Stimulated activated CD8-positive, alpha-beta memory T cell treated with anti-CD3 and anti-CD28 coated beads, Interleukin-7, amount 100 ng/mL, for 24 hours (primary cell): ENCODE data around the gene RNF151.

Experiments
- DNase-seq: peaks from one replicate; pipeline ENCODE4 v3.0.0-alpha.2; 2020; ENCODE audit warnings: low read depth

RNF151 gene

GRCh38 chr16:1991588-1991947, 24.9 kb downstream of the RNF151 start:
- DNase-seq, result no peak

DNA sequence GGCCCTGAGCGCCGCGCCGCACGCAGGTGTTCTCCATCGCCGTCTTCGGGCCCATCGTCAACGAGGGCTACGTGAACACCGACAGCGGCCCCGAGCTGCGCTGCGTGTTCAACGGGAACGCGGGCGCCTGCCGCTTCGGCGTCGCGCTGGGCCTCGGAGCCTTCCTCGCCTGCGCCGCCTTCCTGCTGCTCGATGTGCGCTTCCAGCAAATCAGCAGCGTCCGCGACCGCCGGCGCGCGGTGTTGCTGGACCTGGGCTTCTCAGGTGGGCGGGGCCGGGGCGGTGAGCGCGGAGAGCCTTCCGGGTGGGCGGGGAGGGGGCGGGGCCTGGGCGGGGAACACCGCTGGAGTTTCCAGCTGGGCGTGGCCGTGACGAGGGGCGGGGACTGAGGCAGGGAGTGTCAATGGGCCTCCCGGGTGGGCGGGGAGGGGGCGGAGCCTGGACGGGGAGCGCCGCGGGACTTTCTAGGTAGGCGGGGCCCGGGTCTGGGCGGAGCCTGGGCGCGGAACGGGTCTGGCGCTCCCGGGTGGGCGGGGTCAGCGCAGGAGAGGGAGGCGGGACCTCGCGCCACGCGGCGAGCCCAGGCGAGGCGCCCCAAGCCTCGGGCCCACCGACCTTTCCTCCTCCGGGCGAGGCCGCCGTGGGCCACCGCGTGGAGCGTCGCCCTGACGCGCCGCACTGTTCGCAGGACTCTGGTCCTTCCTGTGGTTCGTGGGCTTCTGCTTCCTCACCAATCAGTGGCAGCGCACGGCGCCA, 25.5 kb downstream of the RNF151 start:
- DNase-seq, result peak; percentile 93

DNA sequence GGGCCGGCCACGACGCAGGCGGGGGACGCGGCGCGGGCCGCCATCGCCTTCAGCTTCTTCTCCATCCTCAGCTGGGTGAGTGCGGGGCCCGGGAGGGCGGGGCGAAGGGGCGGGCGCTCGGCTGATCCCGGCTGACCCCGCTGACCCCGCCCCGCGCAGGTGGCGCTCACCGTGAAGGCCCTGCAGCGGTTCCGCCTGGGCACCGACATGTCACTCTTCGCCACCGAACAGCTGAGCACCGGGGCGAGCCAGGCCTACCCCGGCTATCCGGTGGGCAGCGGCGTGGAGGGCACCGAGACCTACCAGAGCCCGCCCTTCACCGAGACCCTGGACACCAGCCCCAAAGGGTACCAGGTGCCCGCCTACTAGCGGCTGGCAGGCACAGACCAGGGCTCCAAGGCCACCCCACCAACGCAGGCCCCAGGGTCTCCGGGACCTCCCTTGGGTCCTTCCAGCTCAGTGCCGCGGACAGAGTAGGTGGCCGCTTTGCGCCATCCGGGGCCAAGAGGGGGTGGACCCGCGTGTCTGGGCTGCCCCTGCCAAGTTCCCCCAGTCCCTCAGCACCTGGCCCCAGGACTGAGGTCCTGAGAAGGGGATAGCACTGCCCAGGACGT, 26.2 kb downstream of the RNF151 start:
- no peak for DNase-seq

DNA sequence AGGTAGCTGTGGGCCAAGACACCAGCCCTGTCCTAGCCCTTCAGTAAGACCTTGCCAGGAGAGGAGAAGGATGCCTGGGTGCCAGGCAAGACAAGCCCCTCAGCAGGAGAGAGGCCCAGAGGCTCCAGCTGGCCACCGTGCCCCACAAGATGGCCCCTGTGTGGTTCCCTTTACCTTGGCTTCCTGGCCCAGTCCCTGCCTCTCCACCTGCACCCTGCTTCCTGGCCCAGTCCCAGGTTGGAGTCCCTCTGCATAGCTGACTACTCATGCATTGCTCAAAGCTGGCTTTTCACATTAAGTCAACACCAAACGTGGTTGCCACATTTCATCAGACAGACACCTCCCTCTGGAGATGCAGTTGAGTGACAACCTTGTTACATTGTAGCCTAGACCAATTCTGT, 27.1 kb downstream of the RNF151 start:
- DNase-seq, result no peak

DNA sequence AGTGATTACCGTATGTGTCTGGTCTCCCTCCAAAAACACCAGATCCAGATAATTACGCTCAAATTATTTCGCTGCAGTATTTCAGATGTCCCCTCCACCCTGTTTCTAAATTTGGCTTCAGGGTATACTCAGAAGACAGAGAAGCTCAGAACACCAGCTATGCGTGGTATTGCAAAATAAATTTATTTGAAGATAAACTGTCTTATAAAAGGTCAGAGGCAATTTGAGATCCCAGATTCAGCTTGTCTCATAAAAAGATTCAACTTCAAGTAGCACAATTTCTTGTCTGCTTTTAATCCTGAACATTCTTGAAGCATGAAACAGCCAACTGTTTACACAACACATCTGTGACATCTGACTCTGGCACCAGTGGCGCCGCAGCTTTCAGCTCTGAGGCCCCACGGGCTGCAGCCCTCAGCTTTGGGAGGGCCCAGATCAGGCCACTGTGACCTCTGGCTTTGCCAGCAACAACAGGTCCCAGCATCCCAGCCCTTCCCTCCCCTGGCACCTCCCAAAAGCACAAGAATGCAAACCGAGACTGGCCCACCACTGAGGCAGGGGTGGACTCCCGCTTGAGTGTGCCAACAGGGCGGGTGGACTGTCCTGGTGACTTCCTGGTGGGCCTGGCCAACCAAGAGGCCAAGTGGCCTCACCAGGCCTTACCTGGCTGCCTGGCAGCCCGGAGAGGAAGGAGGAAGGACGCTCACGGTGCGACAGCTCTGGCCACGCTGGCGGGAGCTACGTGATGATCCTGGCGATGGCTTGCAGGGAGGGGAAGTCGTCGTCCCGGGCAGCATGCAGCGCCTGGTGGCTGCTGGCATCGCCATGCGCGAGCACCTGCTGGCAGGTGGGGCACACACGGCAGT, 31.1 kb downstream of the RNF151 start:
- DNase-seq, result no peak

DNA sequence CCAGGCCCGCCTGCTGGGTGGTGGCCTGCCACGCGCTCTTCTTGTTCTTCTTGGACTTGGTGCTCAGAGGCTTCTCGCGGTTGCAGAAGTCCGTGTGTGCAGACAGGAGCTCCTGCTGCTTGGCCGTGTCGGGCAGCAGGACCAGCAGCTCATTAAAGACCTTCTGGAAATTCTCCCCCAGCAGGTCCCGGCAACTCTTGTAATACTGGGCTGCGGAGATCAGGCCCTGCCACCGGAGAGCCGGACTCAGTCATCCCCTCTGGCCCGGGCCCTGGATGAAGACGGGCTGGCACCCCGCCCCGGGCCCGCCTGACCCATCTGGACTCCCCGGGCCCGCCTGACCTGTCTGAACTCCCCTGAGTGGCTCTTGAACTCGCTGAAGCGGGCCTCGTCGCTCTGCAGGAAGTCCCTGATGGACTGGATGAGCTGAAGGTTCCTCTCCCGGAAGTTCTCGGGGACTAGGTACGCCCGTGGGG, 31.7 kb downstream of the RNF151 start:
- DNase-seq, result no peak

GRCh38 chr16:1998852-1999801, 32.5 kb downstream of the RNF151 start:
- DNase-seq, result no peak

GRCh38 chr16:1999866-2000514, 33.3 kb downstream of the RNF151 start:
- no peak for DNase-seq

- no peak for DNase-seq
Observed at GRCh38 chr16:2001035-2001434, 34.4 kb downstream of the RNF151 start.

GRCh38 chr16:2001456-2002355, 35.0 kb downstream of the RNF151 start:
- no peak for DNase-seq

- DNase-seq, result no peak
Observed at GRCh38 chr16:2002406-2003230, 36.0 kb downstream of the RNF151 start.

GRCh38 chr16:2003231-2003826, 36.7 kb downstream of the RNF151 start:
- DNase-seq, result no peak

DNA sequence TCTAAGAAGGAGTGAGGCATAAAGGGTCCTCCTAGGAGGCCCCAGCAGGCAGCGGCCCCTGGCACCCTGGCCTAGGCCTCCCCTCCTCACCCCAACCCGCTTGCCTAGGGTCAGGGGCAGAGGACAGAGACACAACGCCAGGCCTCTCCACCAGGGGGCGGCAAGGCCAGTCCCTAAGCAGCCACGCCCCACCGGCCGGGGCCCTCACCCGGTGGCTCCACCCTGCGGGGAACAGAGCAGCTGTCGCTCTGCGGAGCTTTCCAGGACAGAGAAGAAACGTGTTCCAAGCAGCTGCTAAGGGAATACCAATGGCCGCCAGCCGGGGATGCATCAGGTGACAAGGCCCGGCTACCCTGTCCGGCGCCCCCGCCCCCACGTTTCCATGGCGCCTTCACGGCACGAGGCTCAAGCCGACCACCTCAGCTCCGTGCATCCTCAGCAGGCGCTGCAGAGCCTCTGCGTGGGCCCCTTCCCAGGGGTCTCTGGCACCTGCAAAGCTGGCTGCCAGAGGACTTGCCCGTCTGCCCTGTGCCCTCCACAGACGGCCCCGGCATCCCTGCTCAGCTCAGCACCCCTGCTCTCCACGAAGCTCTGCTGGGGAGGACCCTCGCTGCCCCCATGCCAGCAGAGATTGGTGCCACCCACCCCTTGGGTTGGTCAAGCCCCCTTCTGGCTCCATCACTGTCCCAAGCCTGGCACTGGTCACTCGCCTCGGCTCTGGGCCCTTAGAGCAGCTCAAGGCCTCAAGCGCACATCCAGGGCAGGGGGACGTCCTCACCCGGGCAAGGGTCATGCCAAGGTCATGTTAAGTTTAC, 37.4 kb downstream of the RNF151 start:
- DNase-seq, result peak; percentile 74

- DNase-seq, result no peak
Observed at GRCh38 chr16:2004795-2005517, 38.3 kb downstream of the RNF151 start.

DNA sequence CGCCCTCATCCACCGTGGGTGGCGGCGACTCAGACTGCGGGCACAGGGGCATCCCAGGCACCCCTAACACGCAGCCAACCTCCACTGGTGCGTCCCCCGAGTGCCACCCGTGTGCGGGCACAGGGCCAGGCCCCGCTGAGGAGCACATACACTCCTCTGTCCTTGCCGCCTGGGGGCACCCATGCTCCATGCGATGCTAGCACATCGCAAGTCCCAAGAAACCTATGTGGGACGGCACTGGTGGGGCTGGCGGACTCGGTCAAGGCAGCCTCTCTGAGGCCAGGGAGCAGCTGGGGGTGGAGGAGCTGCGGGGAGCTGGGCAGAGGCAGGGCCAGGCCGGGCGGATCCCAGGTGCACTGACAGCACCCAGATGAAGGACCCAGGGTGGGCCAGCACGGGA, 39.0 kb downstream of the RNF151 start:
- DNase-seq, result no peak

DNA sequence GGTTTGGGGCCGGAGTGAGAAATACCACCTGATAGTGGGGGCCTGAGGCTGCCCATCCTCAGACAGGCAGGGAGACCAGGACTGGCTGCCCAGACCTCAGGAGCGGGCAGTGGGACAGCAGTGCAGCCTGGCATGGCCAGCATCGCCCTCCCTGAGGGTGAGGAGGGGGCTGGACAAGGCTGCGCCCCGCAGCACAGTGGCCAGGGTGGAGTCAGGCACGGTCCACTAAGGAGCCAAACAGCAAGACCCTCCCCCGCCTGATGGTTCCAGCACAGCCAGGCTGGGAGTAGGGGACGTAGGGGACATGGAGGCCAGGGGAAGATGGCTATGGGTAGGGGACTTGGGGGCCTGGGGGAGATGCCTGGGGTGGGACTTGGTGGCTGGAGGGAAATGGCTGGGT, 39.7 kb downstream of the RNF151 start:
- DNase-seq, result no peak
